HepG2 (cell line): ENCODE results near the gene YIF1B.

Experiments
- CTCF ChIP-seq: sonication (generic); formaldehyde crosslinking; IDR thresholded peaks from 2 replicates; pipeline ENCODE4 v1.5.0; 2020; ENCODE audit warnings: mild to moderate bottlenecking, missing genetic modification reagents, moderate library complexity
- FOXA1 ChIP-seq, 2 experiments: fragments of 450-650 bp in 1 of 2; sonication (generic) in 1 of 2; formaldehyde crosslinking in 1 of 2; IDR thresholded peaks; 2 replicates each; pipeline versions ENCODE4 v1.4.0 to v1.6.1; 2016 to 2020; ENCODE audit warnings: missing genetic modification reagents in 1 of 2
- GABPA ChIP-seq, 2 experiments: IDR thresholded peaks; 2 replicates each; pipeline ENCODE4 v1.6.1; 2011 to 2016; ENCODE audit warnings: low read depth in 2 of 2, low read length in 1 of 2, missing biosample characterization in 1 of 2, missing genetic modification characterization in 1 of 2
- MAX ChIP-seq: IDR thresholded peaks from 2 replicates; pipeline ENCODE4 v1.6.1; 2012; ENCODE audit warnings: inconsistent platforms
- MLLT10 ChIP-seq: sonication (generic); formaldehyde crosslinking; IDR thresholded peaks from 2 replicates; pipeline ENCODE4 v1.4.0; 2020; ENCODE audit warnings: missing genetic modification reagents
- MTA3 ChIP-seq: sonication (generic); formaldehyde crosslinking; IDR thresholded peaks from 2 replicates; pipeline ENCODE4 v1.4.0; 2020; ENCODE audit warnings: missing genetic modification reagents
- MYPOP ChIP-seq: sonication (generic); formaldehyde crosslinking; IDR thresholded peaks from 2 replicates; pipeline ENCODE4 v1.8.1; 2023; ENCODE audit warnings: mild to moderate bottlenecking, moderate library complexity, missing genetic modification reagents
- NFIB ChIP-seq: sonication (generic); formaldehyde crosslinking; IDR thresholded peaks from 2 replicates; pipeline ENCODE4 v1.9.0; 2021; ENCODE audit warnings: missing genetic modification reagents, mild to moderate bottlenecking, borderline replicate concordance
- RNF219 ChIP-seq: sonication (generic); formaldehyde crosslinking; IDR thresholded peaks from 2 replicates; pipeline ENCODE4 v1.5.0; 2020; ENCODE audit warnings: mild to moderate bottlenecking, missing genetic modification reagents
- USF2 ChIP-seq, 2 experiments: sonication (generic) in 1 of 2; formaldehyde crosslinking in 1 of 2; IDR thresholded peaks; 2 replicates each; pipeline versions ENCODE4 v1.5.1 to v1.6.1; 2011 to 2020; ENCODE audit warnings: borderline replicate concordance in 1 of 2, low read depth in 1 of 2, low read length in 1 of 2, mild to moderate bottlenecking in 1 of 2, missing genetic modification reagents in 1 of 2, moderate library complexity in 1 of 2
- ZNF274 ChIP-seq: sonication (generic); formaldehyde crosslinking; IDR thresholded peaks from 2 replicates; pipeline ENCODE4 v1.5.1; 2020; ENCODE audit warnings: mild to moderate bottlenecking, missing genetic modification reagents
- ZNF687 ChIP-seq: sonication (generic); formaldehyde crosslinking; IDR thresholded peaks from 2 replicates; pipeline ENCODE4 v1.5.1; 2020; ENCODE audit warnings: mild to moderate bottlenecking, missing genetic modification reagents, moderate library complexity
- ZNF777 ChIP-seq: sonication (generic); formaldehyde crosslinking; IDR thresholded peaks from 2 replicates; pipeline ENCODE4 v1.4.0; 2020; ENCODE audit warnings: missing genetic modification reagents

- TF ChIP-seq CTCF (CRISPR knock-in tag) (no peak), GABPA (IDR thresholded peaks at IDR 0.05; ENCODE audit: low read depth, low read length) (no peak), GABPA (CRISPR knock-in tag; IDR thresholded peaks at IDR 0.05; ENCODE audit: low read depth) (no peak), ZNF687 (CRISPR knock-in tag) (no peak), FOXA1 (IDR thresholded peaks at IDR 0.05) (no peak), FOXA1 (CRISPR knock-in tag; IDR thresholded peaks at IDR 0.05) (no peak), ZNF274 (CRISPR knock-in tag) (no peak), USF2 (IDR thresholded peaks at IDR 0.05; ENCODE audit: low read depth, low read length) (no peak), USF2 (CRISPR knock-in tag; IDR thresholded peaks at IDR 0.05; ENCODE audit: borderline replicate concordance) (no peak), MAX (no peak), MTA3 (CRISPR knock-in tag) (no peak), MYPOP (no peak), ZNF777 (CRISPR knock-in tag) (no peak), NFIB (CRISPR knock-in tag) (no peak), MLLT10 (CRISPR knock-in tag) (no peak), RNF219 (CRISPR knock-in tag) (no peak)
These were observed 38.2 kb downstream of the YIF1B start for GRCh38 chr19:38277549-38277948.
